ENCODE results near the gene VWA3A.

Gene VWA3A

DNA sequence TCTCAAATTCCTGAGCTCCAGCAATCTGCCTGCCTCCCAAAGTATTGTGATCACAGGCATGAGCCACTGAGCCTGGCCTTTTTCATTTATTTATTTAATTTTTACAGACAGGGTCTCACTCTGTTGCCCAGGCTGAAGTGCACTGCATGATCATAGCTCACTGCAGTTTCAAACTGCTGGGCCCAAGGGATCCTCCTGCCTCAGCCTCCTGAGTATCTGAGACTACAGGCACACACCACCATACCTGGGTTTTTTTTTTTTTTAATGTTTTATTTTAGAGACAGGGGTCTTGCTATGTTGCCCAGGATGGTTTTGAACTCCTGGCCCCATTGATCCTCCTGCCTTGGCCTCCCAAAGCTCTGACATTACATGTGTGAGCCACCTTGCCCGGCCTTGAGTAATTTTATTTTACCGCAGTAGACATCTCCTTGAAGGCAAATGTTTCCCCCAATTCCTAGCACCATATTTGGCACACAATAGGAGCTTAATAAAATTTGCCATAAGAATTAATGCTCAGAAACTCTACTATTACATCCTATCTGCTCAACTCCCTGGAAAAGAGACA lies 111.8 kb downstream of the VWA3A start:
- TF ChIP-seq, protein P1, sequence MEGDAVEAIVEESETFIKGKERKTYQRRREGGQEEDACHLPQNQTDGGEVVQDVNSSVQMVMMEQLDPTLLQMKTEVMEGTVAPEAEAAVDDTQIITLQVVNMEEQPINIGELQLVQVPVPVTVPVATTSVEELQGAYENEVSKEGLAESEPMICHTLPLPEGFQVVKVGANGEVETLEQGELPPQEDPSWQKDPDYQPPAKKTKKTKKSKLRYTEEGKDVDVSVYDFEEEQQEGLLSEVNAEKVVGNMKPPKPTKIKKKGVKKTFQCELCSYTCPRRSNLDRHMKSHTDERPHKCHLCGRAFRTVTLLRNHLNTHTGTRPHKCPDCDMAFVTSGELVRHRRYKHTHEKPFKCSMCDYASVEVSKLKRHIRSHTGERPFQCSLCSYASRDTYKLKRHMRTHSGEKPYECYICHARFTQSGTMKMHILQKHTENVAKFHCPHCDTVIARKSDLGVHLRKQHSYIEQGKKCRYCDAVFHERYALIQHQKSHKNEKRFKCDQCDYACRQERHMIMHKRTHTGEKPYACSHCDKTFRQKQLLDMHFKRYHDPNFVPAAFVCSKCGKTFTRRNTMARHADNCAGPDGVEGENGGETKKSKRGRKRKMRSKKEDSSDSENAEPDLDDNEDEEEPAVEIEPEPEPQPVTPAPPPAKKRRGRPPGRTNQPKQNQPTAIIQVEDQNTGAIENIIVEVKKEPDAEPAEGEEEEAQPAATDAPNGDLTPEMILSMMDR (IDR thresholded peaks at IDR 0.05), result no peak
- H3K27ac ChIP-seq, result no peak overlapping the region
- H3K4me3 ChIP-seq, result no peak overlapping the region
- DNase-seq (ENCODE audit: low spot score), result no peak

DNA sequence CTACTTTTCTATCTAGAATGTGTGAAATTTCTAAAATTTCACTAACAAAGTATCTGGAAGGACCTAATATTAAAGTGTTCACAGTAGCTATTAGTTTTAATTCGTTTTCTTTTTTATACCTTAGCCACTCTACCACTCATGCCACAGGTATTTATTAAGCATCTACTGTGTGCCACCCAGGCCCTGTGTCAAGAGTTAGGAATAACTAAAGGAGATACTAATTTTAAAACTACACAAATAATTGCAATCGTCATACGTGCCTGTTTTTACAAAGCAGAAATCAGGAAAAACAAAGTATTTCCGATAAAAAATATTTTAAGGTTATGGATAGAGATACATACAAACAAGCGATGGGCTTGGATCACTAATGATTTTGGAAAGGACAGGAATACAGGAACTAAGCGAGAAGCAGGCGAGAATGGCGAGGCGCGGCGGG lies 113.3 kb downstream of the VWA3A start:
- Histone ChIP-seq H3K4me3 (peak overlapping the region; percentile 85), H3K27ac (peak overlapping the region; percentile 91 to 95)
- DNase-seq (ENCODE audit: low spot score), result no peak
- TF ChIP-seq, protein P1 (IDR thresholded peaks at IDR 0.05), result no peak

DNA sequence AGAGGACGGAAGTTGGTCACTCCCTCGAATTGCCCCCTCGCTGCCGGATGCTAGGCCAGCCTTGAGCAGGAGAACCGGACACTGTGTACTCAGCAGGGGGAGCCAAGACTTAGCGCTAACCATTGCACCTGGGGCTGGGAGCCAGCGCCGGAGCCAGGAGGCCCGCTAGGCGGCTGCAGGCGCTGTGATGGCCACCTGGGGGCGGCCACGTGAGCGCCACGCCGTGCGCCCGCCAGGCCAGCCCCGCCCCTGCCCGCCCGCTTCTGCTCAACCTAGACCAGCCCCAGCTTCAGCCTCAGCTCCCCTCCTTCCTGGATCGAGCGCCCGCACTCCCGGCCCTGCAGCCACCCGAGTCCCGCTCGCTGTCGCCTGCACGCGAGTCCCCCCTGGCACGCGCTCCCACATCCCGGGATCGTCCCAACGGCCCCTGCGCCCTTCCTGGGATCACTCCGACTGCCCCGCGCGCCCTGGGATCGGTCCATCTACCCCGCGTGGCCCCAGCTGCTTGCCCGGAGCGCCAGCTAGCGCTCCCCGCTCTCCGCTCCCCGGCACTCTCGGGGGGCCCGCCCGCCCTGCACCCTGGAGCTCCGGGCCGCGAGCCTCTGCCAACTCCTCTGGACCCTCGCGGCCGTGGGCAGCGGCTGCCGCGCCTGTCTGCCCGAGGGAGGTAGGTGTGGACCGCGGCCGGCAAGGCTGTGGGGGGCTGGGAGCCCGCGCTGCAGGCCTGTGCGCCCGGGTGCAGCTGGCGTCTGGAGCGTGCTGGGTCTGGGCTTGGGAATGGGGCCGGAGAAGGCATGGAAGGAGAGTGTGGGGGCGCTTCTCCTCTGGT lies 113.9 kb downstream of the VWA3A start, which contains the start of gene EEF2K:
Gene EEF2K (plus strand): TSS at position 266 of the 829 bp plus-strand sequence. CDS start 19,452 bp downstream, outside the sequence.
- DNase-seq (ENCODE audit: low spot score), result peak; percentile 97
- peak within 1 kb of the TSS; percentile 91 to 95 for H3K27ac ChIP-seq
- TF ChIP-seq, protein P1 (IDR thresholded peaks at IDR 0.05), result peak; percentile 78
- peak within 1 kb of the TSS; percentile 85 for H3K4me3 ChIP-seq
